ENCODE data around the gene NMT1. TPM values are rescaled to one million over a fixed set of nuclear protein-coding genes. Genes with fewer than 3 reads are reported as not detected.

Gene NMT1
- total RNA-seq, 2 donors from 2014 or later: 39.4 to 68.5 TPM

DNA sequence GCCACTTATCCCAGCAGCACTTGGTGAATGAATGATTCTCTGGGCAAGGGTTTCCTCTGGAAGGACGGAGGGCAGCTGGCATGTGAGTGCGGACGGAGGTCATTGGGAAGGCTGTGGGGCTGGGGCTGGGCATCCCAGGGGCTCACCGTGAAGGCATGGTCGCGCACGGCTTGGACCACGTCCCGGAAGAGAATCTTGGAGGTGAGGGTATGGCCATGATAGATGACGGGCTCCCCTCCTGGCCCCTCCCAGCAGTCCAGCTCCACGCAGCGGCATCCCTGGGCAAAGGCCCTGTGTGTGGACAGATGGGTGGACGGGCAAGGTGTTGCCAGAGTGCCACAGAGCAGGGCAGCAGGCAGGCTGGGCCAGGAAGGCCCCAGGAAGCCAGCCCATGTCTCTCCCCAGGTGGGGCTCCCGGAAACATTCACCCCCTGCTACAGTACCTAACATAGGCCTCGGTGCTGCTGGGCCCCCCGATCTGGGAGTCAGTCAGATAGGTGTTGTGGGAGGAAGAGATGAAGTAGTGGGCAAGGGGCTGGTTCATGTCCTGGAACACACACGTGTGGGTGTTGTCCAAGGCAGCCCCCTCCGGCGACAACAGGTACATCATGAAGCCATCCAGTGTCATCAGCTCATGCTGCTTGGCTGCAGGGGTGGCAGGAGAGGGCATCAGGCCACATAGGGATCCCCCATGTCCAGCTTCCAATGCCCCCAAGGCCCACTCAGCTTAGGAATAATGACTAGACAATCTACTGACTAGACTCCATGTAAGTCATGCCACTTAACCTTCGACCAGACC, 56.9 kb downstream of the NMT1 start:
- WGBS: 91% methylated on average over 20 of the region's 20 CpGs
- DNase-seq (ENCODE audit: low spot score): no peak
- no peaks in the 10 kb centered on the region for H3K4me1 ChIP-seq (replicated peaks)
- H3K9me3 ChIP-seq: no peaks in the 10 kb centered on the region
- H3K36me3 ChIP-seq: no peaks in the 10 kb centered on the region
- TF ChIP-seq POLR2A (IDR thresholded peaks at IDR 0.05): no peak
- TF ChIP-seq POLR2AphosphoS5 (IDR thresholded peaks at IDR 0.05): no peak
- no peak overlapping the region for H3K27ac ChIP-seq
- no peak overlapping the region for H3K4me3 ChIP-seq
- intact Hi-C loops (cut with DNase I): loop anchor here (5.0 kb wide), 1 partner anchor 201 kb away; the partner anchor contains the start of gene GFAP
- H3K27me3 ChIP-seq (replicated peaks; ENCODE audit: insufficient read depth): no peaks in the 10 kb centered on the region

DNA sequence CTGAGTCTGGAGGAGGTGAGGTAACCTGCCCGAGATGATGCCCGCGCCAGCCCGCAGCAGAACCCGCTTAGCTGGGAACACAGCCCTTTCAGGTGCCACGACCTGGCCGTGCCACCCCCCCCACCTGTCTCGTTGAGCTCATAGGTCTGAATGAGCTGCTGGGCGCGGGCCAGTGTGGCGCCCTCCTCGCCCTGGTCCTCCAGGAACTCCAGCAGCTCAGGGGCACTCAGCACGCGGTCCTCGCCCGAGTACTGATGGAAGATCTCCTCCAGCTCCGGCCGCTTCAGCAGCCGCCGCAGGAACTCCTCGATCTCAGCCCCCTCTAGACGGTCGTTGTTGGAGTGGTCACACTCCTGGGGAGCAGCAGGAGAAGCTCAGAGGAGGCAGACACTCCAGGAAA, 57.6 kb downstream of the NMT1 start:
- no peaks in the 10 kb centered on the region for H3K4me1 ChIP-seq (replicated peaks)
- no peaks in the 10 kb centered on the region for H3K27me3 ChIP-seq (replicated peaks; ENCODE audit: insufficient read depth)
- no peak overlapping the region for H3K27ac ChIP-seq
- WGBS: 93% methylated on average over 23 of the region's 23 CpGs
- H3K36me3 ChIP-seq: no peaks in the 10 kb centered on the region
- intact Hi-C loops (cut with DNase I): loop anchor here (5.0 kb wide), 1 partner anchor 201 kb away; the partner anchor contains the start of gene GFAP
- no peak for DNase-seq (ENCODE audit: low spot score)
- no peak for TF ChIP-seq POLR2AphosphoS5 (IDR thresholded peaks at IDR 0.05)
- no peak for TF ChIP-seq POLR2A (IDR thresholded peaks at IDR 0.05)
- TF ChIP-seq, protein P1, sequence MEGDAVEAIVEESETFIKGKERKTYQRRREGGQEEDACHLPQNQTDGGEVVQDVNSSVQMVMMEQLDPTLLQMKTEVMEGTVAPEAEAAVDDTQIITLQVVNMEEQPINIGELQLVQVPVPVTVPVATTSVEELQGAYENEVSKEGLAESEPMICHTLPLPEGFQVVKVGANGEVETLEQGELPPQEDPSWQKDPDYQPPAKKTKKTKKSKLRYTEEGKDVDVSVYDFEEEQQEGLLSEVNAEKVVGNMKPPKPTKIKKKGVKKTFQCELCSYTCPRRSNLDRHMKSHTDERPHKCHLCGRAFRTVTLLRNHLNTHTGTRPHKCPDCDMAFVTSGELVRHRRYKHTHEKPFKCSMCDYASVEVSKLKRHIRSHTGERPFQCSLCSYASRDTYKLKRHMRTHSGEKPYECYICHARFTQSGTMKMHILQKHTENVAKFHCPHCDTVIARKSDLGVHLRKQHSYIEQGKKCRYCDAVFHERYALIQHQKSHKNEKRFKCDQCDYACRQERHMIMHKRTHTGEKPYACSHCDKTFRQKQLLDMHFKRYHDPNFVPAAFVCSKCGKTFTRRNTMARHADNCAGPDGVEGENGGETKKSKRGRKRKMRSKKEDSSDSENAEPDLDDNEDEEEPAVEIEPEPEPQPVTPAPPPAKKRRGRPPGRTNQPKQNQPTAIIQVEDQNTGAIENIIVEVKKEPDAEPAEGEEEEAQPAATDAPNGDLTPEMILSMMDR (IDR thresholded peaks at IDR 0.05): no peak
- H3K4me3 ChIP-seq: no peak overlapping the region
- H3K9me3 ChIP-seq: no peaks in the 10 kb centered on the region

DNA sequence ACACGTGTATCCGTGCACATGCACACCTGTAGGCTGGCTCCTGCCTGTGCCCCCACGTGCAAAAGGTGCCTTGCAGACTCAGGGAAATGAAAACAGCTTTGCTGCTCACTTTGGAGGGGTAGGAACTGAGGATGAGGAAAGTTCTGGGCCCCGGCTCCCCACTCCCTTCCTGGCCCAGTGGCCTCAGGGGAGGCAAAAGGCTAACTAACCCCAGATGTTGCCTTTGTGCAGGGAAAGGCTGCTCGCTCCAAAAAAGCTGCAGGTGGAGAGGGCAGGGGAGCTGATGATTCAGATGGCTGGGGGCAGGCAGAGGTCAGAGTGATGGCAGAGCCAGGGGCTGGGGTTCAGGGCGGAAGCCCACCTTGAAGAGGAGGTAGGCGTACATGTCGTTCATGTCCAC, 58.8 kb downstream of the NMT1 start:
- H3K27me3 ChIP-seq (replicated peaks; ENCODE audit: insufficient read depth): no peaks in the 10 kb centered on the region
- WGBS: 85% methylated on average over 8 of the region's 8 CpGs
- TF ChIP-seq, protein P1 (IDR thresholded peaks at IDR 0.05): no peak
- TF ChIP-seq POLR2A (IDR thresholded peaks at IDR 0.05) (no peak), POLR2AphosphoS5 (IDR thresholded peaks at IDR 0.05) (no peak)
- intact Hi-C loops (cut with DNase I): loop anchor here (5.0 kb wide), 1 partner anchor 203 kb away; the partner anchor contains the start of gene GFAP
- H3K4me3 ChIP-seq: no peak overlapping the region
- H3K9me3 ChIP-seq: no peaks in the 10 kb centered on the region
- no peaks in the 10 kb centered on the region for H3K4me1 ChIP-seq (replicated peaks)
- H3K27ac ChIP-seq: no peak overlapping the region
- no peaks in the 10 kb centered on the region for H3K36me3 ChIP-seq
- no peak for DNase-seq (ENCODE audit: low spot score)

DNA sequence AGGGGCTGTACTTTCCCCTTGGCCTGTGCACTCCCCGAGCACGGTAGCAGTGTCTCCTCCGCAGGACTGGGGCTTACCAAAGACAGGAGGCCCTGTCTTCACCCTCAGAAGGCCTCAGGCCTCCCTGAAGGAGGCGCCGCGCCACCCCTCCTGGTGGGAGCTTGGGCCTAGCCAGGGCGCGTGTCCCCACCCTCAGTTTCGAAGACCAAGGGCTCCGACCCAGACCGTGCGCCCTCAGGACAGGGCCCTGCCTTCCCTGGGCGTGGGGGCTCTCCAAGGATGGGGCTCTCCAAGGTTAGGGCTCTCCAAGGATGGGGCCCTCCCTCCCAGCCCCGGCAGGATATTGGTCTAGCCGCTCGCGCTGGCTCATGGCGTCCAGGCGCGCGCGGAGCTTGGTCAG, 59.4 kb downstream of the NMT1 start:
- Histone ChIP-seq H3K9me3 (no peaks in the 10 kb centered on the region), H3K4me1 (replicated peaks) (no peaks in the 10 kb centered on the region), H3K4me3 (no peak overlapping the region), H3K36me3 (no peaks in the 10 kb centered on the region), H3K27me3 (replicated peaks; ENCODE audit: insufficient read depth) (no peaks in the 10 kb centered on the region), H3K27ac (no peak overlapping the region)
- TF ChIP-seq, protein P1 (IDR thresholded peaks at IDR 0.05): no peak
- no peak for TF ChIP-seq POLR2A (IDR thresholded peaks at IDR 0.05)
- no peak for TF ChIP-seq POLR2AphosphoS5 (IDR thresholded peaks at IDR 0.05)
- 91% methylated on average over 22 of the region's 22 CpGs for WGBS
- intact Hi-C loops (cut with DNase I): no loop called here
- DNase-seq (ENCODE audit: low spot score): no peak

DNA sequence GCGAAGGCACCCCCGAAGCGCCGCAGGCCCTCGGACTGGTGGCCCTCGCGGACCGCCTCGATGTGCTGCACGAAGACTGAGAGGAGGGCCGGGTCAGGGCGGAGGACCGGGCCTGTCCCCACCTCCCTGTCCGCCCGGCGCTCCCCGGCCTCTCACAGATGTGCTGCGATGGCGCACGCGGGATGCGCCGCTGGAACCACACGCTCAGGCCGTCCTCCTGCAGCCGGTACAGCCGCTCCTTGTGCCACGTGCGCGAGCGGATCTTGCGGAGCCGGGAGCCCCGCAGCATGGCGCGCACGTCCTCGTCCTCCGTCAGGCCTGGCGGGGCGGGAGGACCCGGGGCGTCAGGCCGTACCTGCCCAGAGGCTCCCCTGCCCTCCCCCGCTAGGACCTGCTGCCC, 59.9 kb downstream of the NMT1 start:
- Histone ChIP-seq H3K27me3 (replicated peaks; ENCODE audit: insufficient read depth) (no peaks in the 10 kb centered on the region), H3K27ac (no peak overlapping the region), H3K4me3 (no peak overlapping the region), H3K4me1 (replicated peaks) (no peaks in the 10 kb centered on the region), H3K9me3 (no peaks in the 10 kb centered on the region), H3K36me3 (no peaks in the 10 kb centered on the region)
- intact Hi-C loops (cut with DNase I): no loop called here
- no peak for DNase-seq (ENCODE audit: low spot score)
- TF ChIP-seq, protein P1 (IDR thresholded peaks at IDR 0.05): no peak
- TF ChIP-seq POLR2A (IDR thresholded peaks at IDR 0.05): no peak
- no peak for TF ChIP-seq POLR2AphosphoS5 (IDR thresholded peaks at IDR 0.05)
- 74% methylated on average over 44 of the region's 45 CpGs for WGBS

Data from prostate gland (tissue), 2 donors.